LNCaP clone FGC (cell line): ENCODE data around the gene STARD3NL.

Experiments
- DNase-seq: peaks from one replicate; pipeline ENCODE4 v3.0.0-alpha.2; 2011; ENCODE audit warnings: low read depth
- H3K4me3 ChIP-seq: 2 replicates; pipeline ENCODE4 v1.5.1; 2011; ENCODE audit warnings: mild to moderate bottlenecking, low read depth, low read length, control low read depth
- TF ChIP-seq, protein P1 (sequence below): IDR thresholded peaks from 2 replicates; pipeline ENCODE4 v1.5.1; 2012; ENCODE audit warnings: mild to moderate bottlenecking; ENCODE audit not compliant: control insufficient read depth, insufficient read depth; ENCODE audit errors: extremely low read depth

STARD3NL gene

DNA sequence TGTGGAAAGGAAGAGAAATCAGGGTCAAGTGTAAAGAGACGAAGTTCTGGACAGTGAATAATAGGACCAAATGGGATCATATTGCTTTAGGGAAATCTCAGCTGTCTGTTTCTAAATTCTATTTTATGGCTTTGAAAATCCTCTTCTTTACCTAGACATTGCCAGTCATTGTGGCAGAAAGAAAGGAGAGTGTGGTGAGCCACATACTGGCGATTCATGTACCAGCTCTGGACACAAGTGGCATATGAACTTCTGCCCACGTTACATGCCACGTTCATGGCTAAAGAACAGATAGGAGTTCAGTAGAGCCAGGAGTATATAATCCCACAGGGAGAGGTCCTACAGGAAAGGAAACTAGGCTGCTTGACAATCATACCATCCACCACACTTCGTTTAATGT is 28.0 kb downstream of the STARD3NL start:
- H3K4me3 ChIP-seq = no peak overlapping the region
- no peak for DNase-seq
- TF ChIP-seq, protein P1, sequence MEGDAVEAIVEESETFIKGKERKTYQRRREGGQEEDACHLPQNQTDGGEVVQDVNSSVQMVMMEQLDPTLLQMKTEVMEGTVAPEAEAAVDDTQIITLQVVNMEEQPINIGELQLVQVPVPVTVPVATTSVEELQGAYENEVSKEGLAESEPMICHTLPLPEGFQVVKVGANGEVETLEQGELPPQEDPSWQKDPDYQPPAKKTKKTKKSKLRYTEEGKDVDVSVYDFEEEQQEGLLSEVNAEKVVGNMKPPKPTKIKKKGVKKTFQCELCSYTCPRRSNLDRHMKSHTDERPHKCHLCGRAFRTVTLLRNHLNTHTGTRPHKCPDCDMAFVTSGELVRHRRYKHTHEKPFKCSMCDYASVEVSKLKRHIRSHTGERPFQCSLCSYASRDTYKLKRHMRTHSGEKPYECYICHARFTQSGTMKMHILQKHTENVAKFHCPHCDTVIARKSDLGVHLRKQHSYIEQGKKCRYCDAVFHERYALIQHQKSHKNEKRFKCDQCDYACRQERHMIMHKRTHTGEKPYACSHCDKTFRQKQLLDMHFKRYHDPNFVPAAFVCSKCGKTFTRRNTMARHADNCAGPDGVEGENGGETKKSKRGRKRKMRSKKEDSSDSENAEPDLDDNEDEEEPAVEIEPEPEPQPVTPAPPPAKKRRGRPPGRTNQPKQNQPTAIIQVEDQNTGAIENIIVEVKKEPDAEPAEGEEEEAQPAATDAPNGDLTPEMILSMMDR = no peak

DNA sequence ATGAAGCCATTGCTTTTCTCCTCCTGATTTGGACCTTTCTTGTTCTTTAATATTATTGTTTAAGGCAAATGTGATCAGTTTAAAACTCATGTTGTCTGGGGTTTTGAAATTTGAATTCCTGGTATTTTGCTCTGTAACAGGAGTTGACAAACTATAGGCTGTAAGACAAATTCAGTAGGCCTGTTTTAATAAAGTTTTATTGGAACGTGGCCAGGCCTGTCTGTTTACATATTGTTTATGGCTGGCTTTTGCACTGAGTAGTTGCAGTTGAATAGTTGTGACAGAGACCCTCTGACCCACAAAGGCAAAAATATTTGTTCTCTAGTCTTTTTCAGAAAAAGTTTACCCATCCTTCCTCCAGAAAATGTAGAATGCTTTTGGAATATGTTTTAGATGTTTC is 29.8 kb downstream of the STARD3NL start:
- no peak for DNase-seq
- no peak overlapping the region for H3K4me3 ChIP-seq
- TF ChIP-seq, protein P1 = no peak

DNA sequence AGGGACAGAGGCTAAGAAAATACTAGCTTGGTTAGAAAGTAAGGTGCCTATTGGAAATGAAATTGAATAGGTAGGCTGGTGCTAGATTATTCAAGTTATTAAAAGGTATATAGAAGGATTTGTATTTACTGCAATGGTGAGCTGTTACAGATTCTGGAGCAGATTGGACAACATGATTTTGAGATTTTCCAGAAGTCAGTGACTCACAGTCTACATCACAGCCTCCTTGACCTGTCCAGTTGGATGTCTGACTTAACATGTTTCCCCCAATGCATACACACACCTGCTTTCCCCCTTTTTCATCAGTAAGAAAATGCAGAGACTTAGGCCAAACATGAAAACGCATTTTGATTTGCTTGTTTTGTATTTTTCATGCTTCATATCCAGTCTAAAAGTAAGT is 33.4 kb downstream of the STARD3NL start:
- TF ChIP-seq, protein P1 = no peak
- H3K4me3 ChIP-seq = no peak overlapping the region
- DNase-seq = no peak

DNA sequence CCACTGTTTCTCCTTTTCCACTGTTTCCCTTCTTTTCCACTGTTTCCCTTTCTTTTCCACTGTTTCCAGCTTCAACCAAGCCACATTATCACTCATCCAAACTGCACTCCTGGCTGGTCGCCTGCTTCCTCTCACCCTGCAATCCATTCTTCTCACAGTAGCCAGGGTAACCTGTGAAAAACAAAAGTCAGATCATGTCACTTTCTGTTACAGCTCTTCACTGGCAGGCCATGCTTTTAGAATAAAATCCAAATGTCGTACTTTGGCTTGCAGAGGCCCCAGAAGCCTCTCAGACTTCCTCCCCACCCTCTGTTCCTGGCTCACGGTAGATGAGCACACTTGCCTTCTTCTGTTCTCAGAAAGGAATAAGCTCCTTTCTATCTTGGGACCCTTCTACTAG is 33.9 kb downstream of the STARD3NL start:
- no peak for DNase-seq

DNA sequence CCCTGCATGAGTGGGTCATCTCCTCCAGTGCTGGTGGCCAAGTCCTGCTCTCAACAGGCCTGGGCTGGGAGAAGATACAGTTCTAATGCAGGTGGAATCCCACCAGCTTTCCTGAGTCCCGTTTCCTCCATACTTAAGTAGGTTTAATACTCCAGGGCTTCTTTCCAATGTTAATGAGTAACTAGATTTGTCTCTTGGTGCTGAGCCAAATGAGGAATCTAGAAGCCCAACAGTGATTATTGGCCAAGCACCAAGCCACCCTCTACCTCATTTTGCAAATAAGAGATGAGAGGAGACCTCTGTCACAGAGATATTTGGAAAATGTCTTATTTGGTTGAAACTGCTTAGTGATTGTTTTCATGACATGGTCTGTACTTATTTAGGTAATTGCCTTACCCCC is 37.1 kb downstream of the STARD3NL start:
- DNase-seq = no peak

More for the DNA sequence above, 33.9 kb downstream of the STARD3NL start:
- TF ChIP-seq, protein P1 = no peak
- no peak overlapping the region for H3K4me3 ChIP-seq

DNA sequence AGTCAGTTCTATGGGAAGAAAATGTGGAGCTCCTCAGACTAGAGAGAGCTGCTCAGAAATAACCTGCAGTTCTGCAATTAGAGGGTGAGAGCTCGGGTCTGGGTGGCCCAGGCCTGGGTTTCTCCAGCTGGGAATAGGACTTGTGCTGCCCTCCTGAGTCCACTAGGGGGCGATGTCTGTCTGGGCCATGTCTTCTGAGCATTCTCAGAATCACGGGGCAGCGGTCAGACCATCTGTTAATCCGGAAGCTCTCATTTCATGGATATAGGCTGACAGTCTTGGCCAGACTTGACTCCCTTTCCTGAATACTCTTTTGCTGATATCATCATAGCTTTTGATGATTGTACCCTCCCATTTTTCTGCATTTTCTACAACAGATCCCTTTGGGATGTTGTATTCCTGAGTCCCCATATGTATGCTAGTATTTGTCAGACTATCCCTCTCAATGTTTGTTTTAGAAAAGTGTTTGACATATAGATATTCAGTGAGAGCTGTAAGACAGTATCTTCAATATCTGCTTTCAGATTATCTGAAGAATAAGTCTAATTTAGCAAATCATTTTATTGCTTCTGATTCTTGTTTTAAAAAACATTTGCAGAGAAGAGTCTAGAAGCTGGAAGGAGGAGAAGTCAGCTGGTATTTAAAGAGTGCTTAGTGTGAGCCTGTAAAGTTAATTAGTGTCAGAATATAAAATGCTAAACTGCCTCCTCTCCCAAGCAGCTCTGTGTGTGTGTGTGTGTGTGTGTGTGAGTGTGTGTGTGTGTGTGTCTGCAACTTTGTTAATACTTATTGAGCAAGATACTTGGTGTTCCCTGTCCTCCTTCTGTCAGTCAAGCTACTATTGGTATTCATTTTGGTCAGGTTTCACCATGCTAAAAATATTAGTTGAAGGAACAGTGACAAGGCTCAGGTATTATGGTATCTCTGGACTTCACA is 38.0 kb downstream of the STARD3NL start:
- no peak overlapping the region for H3K4me3 ChIP-seq
- TF ChIP-seq, protein P1 = peak; percentile 91
- peak; percentile 56 for DNase-seq

More for the DNA sequence above, 37.1 kb downstream of the STARD3NL start:
- TF ChIP-seq, protein P1 = no peak
- no peak overlapping the region for H3K4me3 ChIP-seq
